Astrocyte (in vitro differentiated cells and primary cell): Measurements from ENCODE around the gene RAB30. TPM values are rescaled to one million over a fixed set of nuclear protein-coding genes. Genes with fewer than 3 reads are reported as not detected.

Experiments
- DNase-seq: peaks from one replicate; pipeline ENCODE4 v3.0.0-alpha.2; 2010; ENCODE audit warnings: low read depth
- FAIRE-seq: peaks from 2 replicates; lab custom pipeline; 2011; peaks lifted over from hg19 to GRCh38; lab: Jason Lieb, UNC
- H2AFZ ChIP-seq: 2 replicates; pipeline ENCODE4 v1.6.0; 2012; ENCODE audit warnings: low read depth, low read length, inconsistent platforms
- H3K27ac ChIP-seq: 2 replicates; pipeline ENCODE4 v1.5.1; 2011; ENCODE audit warnings: low read depth, low read length, inconsistent platforms
- H3K27me3 ChIP-seq: 2 replicates; pipeline ENCODE4 v1.6.0; 2011; ENCODE audit warnings: low read length, inconsistent platforms; ENCODE audit not compliant: insufficient read depth
- H3K36me3 ChIP-seq: 2 replicates; pipeline ENCODE4 v1.5.1; 2011; ENCODE audit warnings: low read length, inconsistent platforms; ENCODE audit not compliant: insufficient read depth
- H3K4me1 ChIP-seq: 2 replicates; pipeline ENCODE4 v1.5.1; 2011; ENCODE audit warnings: low read length, inconsistent platforms; ENCODE audit not compliant: insufficient read depth
- H3K4me2 ChIP-seq: 2 replicates; pipeline ENCODE4 v1.6.0; 2012; ENCODE audit warnings: low read length, inconsistent platforms
- H3K4me3 ChIP-seq: 2 replicates; pipeline ENCODE4 v1.5.1; 2011; ENCODE audit warnings: low read depth, mild to moderate bottlenecking, low read length, inconsistent platforms; ENCODE audit not compliant: insufficient read depth
- H3K79me2 ChIP-seq: 2 replicates; pipeline ENCODE4 v1.6.0; 2012; ENCODE audit warnings: mild to moderate bottlenecking, low read length, inconsistent platforms; ENCODE audit not compliant: insufficient read depth
- H3K9ac ChIP-seq: 2 replicates; pipeline ENCODE4 v1.6.0; 2012; ENCODE audit warnings: mild to moderate bottlenecking, low read length, inconsistent platforms
- H3K9me3 ChIP-seq: 2 replicates; pipeline ENCODE4 v1.5.1; 2012; ENCODE audit warnings: low read depth, mild to moderate bottlenecking, low read length, inconsistent platforms; ENCODE audit not compliant: insufficient read depth
- H4K20me1 ChIP-seq: 2 replicates; pipeline ENCODE4 v1.6.0; 2012; ENCODE audit warnings: low read length, inconsistent platforms; ENCODE audit not compliant: insufficient read depth
- H3K27ac Mint-ChIP-seq: one replicate; pipeline ENCODE4 v1.8.0; 2021; ENCODE audit warnings: mild to moderate bottlenecking, mixed read lengths; ENCODE audit not compliant: unreplicated experiment
- H3K27me3 Mint-ChIP-seq: one replicate; pipeline ENCODE4 v1.8.0; 2021; ENCODE audit warnings: low read depth, mixed read lengths; ENCODE audit not compliant: unreplicated experiment
- H3K36me3 Mint-ChIP-seq: one replicate; pipeline ENCODE4 v1.8.0; 2021; ENCODE audit warnings: low read depth, mixed read lengths; ENCODE audit not compliant: unreplicated experiment
- H3K4me1 Mint-ChIP-seq: one replicate; pipeline ENCODE4 v1.8.0; 2021; ENCODE audit warnings: low read depth, mixed read lengths; ENCODE audit not compliant: unreplicated experiment
- H3K4me3 Mint-ChIP-seq: one replicate; pipeline ENCODE4 v1.8.0; 2021; ENCODE audit warnings: mild to moderate bottlenecking, moderate library complexity, mixed read lengths; ENCODE audit not compliant: unreplicated experiment
- H3K9me3 Mint-ChIP-seq: one replicate; pipeline ENCODE4 v1.8.0; 2021; ENCODE audit warnings: mild to moderate bottlenecking, mixed read lengths; ENCODE audit not compliant: unreplicated experiment
- CTCF ChIP-seq: IDR thresholded peaks from 2 replicates; pipeline ENCODE4 v1.5.1; 2011; ENCODE audit warnings: low read depth, mild to moderate bottlenecking, inconsistent platforms, low read length, moderate library complexity; ENCODE audit not compliant: insufficient read depth
- EZH2 ChIP-seq: IDR thresholded peaks from 2 replicates; pipeline ENCODE4 v1.6.1; 2012; ENCODE audit warnings: mild to moderate bottlenecking, low read length, inconsistent platforms; ENCODE audit not compliant: insufficient read depth
- total RNA-seq: library from RNA; stranded (reverse); gene quantifications from 2 replicates; pipeline ENCODE4 v1.2.1, GENCODE V29; 2021

RAB30 gene
- total RNA-seq, 1 donor from 2014 or later, result 40.0 TPM

DNA sequence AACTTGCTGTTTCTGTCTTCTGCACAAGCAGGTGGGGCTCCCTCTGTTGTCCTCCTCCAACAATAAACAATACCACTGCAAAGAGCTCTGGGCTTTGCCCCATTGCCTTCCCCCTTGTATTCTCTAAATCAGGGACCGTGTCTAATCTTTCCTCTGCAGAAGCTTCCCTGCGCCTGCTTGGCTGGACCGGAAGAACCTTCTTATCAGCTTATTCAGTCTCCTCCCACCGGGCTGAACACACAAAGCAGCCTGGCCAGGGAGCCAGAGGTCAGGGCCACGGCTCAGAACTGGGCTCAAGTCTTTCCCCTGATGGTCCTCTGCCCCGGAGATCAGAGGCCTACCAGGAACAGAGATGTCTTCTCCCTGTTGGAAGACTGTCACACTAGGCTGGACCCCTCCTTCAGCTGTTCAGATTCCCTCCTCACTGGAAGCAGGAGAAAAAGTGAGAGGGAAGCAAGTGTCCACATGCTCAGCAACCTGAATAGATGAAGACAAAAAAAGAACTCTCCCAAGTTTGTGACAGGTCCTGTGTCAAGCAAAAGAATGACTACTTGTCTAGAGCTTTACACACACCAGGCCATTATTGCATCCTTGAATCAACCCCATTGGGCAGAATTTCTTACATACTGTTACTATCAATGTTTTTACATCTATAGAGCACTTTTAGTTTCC, 63.7 kb downstream of the RAB30 start:
- Histone ChIP-seq H3K79me2 (peaks cover 35% of the 10 kb centered on the region), H3K4me1 (peaks cover 34% of the 10 kb centered on the region), H3K4me3 (no peak overlapping the region), H3K27me3 (no peaks in the 10 kb centered on the region), H3K9me3 (no peaks in the 10 kb centered on the region), H3K9ac (no peak overlapping the region), H3K36me3 (no peaks in the 10 kb centered on the region), H3K27ac (peak overlapping the region; percentile 7), H3K4me2 (peak overlapping the region; percentile 54), H2AFZ (peak overlapping the region; percentile 27), H4K20me1 (peaks cover 12% of the 10 kb centered on the region)
- Mint-ChIP-seq H3K9me3 (no peaks in the 10 kb centered on the region), H3K4me3 (no peak overlapping the region), H3K27me3 (no peaks in the 10 kb centered on the region), H3K36me3 (no peaks in the 10 kb centered on the region), H3K27ac (peak overlapping the region; percentile 28), H3K4me1 (peaks cover 42% of the 10 kb centered on the region)
- TF ChIP-seq EZH2 (no peak), CTCF (no peak)
- DNase-seq, result peak; percentile 28
- no peak for FAIRE-seq

- no peaks in the 10 kb centered on the region for H3K9me3 ChIP-seq
- no peak for TF ChIP-seq CTCF
- H3K27ac ChIP-seq, result no peak overlapping the region
- DNase-seq, result no peak
- Mint-ChIP-seq H3K4me3 (no peak overlapping the region), H3K9me3 (no peaks in the 10 kb centered on the region), H3K27ac (no peak overlapping the region), H3K36me3 (no peaks in the 10 kb centered on the region), H3K27me3 (no peaks in the 10 kb centered on the region), H3K4me1 (peaks cover 39% of the 10 kb centered on the region)
- H3K36me3 ChIP-seq, result no peaks in the 10 kb centered on the region
- H3K4me1 ChIP-seq, result peaks cover 28% of the 10 kb centered on the region
- H3K4me3 ChIP-seq, result no peak overlapping the region
- peaks cover 12% of the 10 kb centered on the region for H4K20me1 ChIP-seq
- no peak for FAIRE-seq
- peak overlapping the region; percentile 27 for H2AFZ ChIP-seq
- no peak overlapping the region for H3K9ac ChIP-seq
- H3K4me2 ChIP-seq, result peak overlapping the region; percentile 54
- no peaks in the 10 kb centered on the region for H3K27me3 ChIP-seq
- H3K79me2 ChIP-seq, result peaks cover 39% of the 10 kb centered on the region
These were observed 64.2 kb downstream of the RAB30 start for GRCh38 chr11:83007477-83007876.

GRCh38 chr11:83006877-83007330, 64.8 kb downstream of the RAB30 start:
- Mint-ChIP-seq H3K36me3 (no peaks in the 10 kb centered on the region), H3K4me3 (no peak overlapping the region), H3K27me3 (no peaks in the 10 kb centered on the region), H3K9me3 (no peaks in the 10 kb centered on the region), H3K4me1 (peaks cover 39% of the 10 kb centered on the region), H3K27ac (no peak overlapping the region)
- Histone ChIP-seq H3K79me2 (peaks cover 43% of the 10 kb centered on the region), H3K4me2 (no peak overlapping the region), H3K4me3 (no peak overlapping the region), H3K9ac (no peak overlapping the region), H4K20me1 (peaks cover 13% of the 10 kb centered on the region), H3K4me1 (peaks cover 23% of the 10 kb centered on the region), H3K27ac (no peak overlapping the region), H3K9me3 (no peaks in the 10 kb centered on the region), H3K27me3 (no peaks in the 10 kb centered on the region), H3K36me3 (no peaks in the 10 kb centered on the region), H2AFZ (no peak overlapping the region)
- TF ChIP-seq EZH2 (no peak), CTCF (no peak)
- no peak for DNase-seq
- no peak for FAIRE-seq
